Adrenal gland (tissue), 12 donors: ENCODE data around the gene RCN2. TPM values are rescaled to one million over a fixed set of nuclear protein-coding genes. Genes with fewer than 3 reads are reported as not detected.

Experiments
- DNase-seq, 7 donors: peaks; one replicate each; pipeline ENCODE4 v3.0.0-alpha.2; 2019 to 2020
- H3K27ac ChIP-seq, 5 donors: fragments of 200-600 bp; sonication (generic) in 4 of 5; 1 replicate in 3 of 5; 2 replicates in 2 of 5; pipeline versions ENCODE4 v1.5.1 to v1.8.0; 2016 to 2020; ENCODE audit warnings: mild to moderate bottlenecking in 1 of 5
- H3K27me3 ChIP-seq: fragments of 200-600 bp; 2 replicates; pipeline ENCODE4 v1.8.0; 2021
- H3K36me3 ChIP-seq, 2 donors: fragments of 200-600 bp; replicated peaks in 1 of 2; 1 replicate in 1 of 2; 2 replicates in 1 of 2; pipeline versions ENCODE4 v1.5.1 to v1.8.0; 2018 to 2022
- H3K4me1 ChIP-seq, 2 donors: fragments of 200-600 bp; replicated peaks in 1 of 2; 1 replicate in 1 of 2; 2 replicates in 1 of 2; pipeline versions ENCODE4 v1.5.1 to v1.8.0; 2018 to 2021
- H3K4me3 ChIP-seq, 4 donors: fragments of 200-600 bp; sonication (generic) in 3 of 4; one replicate each; pipeline ENCODE4 v1.5.1; 2016 to 2018
- H3K9me3 ChIP-seq, 3 donors: fragments of 200-600 bp; sonication (generic) in 1 of 3; replicated peaks in 1 of 3; 1 replicate in 2 of 3; 2 replicates in 1 of 3; pipeline versions ENCODE4 v1.5.1 to v1.8.0; 2016 to 2021
- CTCF ChIP-seq, 6 experiments: fragments of 450-650 bp in 4 of 6; fragments of 200-600 bp in 2 of 6; sonication (generic) in 1 of 6; IDR thresholded peaks; 1 replicate in 5 of 6; 2 replicates in 1 of 6; pipeline versions ENCODE4 v1.5.1 to v1.8.0; 2016 to 2021; ENCODE audit warnings: antibody characterized with exemption in 6 of 6, mild to moderate bottlenecking in 2 of 6, moderate library complexity in 1 of 6
- POLR2A ChIP-seq, 2 donors: fragments of 450-650 bp; IDR thresholded peaks; one replicate each; pipeline ENCODE4 v1.6.1; 2017; ENCODE audit warnings: antibody characterized with exemption in 2 of 2, mild to moderate bottlenecking in 2 of 2, moderate library complexity in 1 of 2
- WGBS, 4 donors: extraction: QIAGEN DNeasy Blood & Tissue Kit in 2 of 4; methylation state at CpG; one replicate each; pipeline versions ENCODE4 v1.1.5 to v1.1.7; 2013 to 2017; 5-methylcytosine and 5-hydroxymethylcytosine counted together
- intact Hi-C, 2 donors: fragments of 100-400 bp; cut with DNase I; formaldehyde crosslinking; loops; one replicate each; pipeline versions ENCODE4 v1.14.1 to v1.15.0; 2022 to 2023
- polyA plus RNA-seq, 3 donors: library from polyadenylated mRNA; stranded (reverse); fragments of 200-250 nt in 2 of 3; fragments of 350-450 nt in 1 of 3; fragmentation: Illumina TruSeq in 1 of 3; extraction: RNeasy Lipid Tissue Mini Kit (QIAGEN cat#74804) in 1 of 3; gene quantifications; one replicate each; pipeline ENCODE4 v1.2.3, GENCODE V29; 2013 to 2014
- total RNA-seq, 9 donors: library from RNA; depleted of rRNA in 4 of 9; stranded (reverse); fragments of >200 nt in 4 of 9; fragments of 120-200 nt in 1 of 9; fragmentation: NEBNext Ultra II Directional in 1 of 9; extraction: Animal tissue kit (Norgen Biotek cat#: 25700) in 1 of 9; gene quantifications; one replicate each; pipeline versions ENCODE4 v1.1.0 to v1.2.4, GENCODE V29; 2013 to 2023
- donor health status: healthy with polysubstance abuse.
- donor health status: Bipolar disorder and iron deficiency.
- donor health status: DM: yes; HTN: yes; CAD: no.
- donor health status: DM: no; HTN: no; CAD: no.
- donor health status: DM: no; HTN: no; CAD: no.
- donor health status: DM: yes; HTN: yes; CAD: no.

The RCN2 gene
- total and polyA plus RNA-seq, 12 donors, result 9.7 to 58.6 (median 30.5) TPM

GRCh38 chr15:76979996-76980520 lies 48.5 kb downstream of the RCN2 start:
- intact Hi-C loops, result loop anchor here in 1 of 2 donors (10.0 kb wide), 1 partner anchor 55 kb away; no protein-coding TSS in a partner anchor
- H3K4me1 ChIP-seq, result no peaks in the 10 kb centered on the region

DNA sequence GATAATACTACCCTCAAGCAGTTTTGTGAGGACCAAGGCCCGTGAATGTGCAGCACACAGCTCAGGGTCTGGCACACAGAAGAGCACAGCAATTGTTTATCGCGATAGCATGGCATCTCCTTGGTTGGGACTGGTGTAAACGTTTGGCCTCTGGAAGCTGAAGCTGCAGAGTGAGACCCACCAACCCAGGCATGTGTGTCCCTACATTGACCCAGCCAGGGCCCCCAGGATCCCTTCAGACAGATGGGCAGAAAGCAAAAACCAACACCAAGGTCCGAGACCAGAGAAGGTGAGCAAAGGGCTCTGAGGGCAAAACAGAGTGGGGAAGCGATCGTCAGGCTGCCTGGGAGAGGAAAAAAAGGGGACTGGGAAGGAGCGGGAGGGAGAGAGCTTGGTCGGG lies 50.8 kb downstream of the RCN2 start:
- intact Hi-C loops, result loop anchor here in 1 of 2 donors (10.0 kb wide), 1 partner anchor 52 kb away; no protein-coding TSS in a partner anchor

More at GRCh38 chr15:76979996-76980520, 48.5 kb downstream of the RCN2 start:
- TF ChIP-seq CTCF (IDR thresholded peaks at IDR 0.05) (no peak), POLR2A (IDR thresholded peaks at IDR 0.05) (no peak)
- 62 to 89% (median 80%) methylated on average over 4 to 7 of the region's 7 CpGs for WGBS, 4 donors
- H3K36me3 ChIP-seq, result no peaks in the 10 kb centered on the region
- peaks cover 3% of the 10 kb centered on the region for H3K27me3 ChIP-seq
- H3K9me3 ChIP-seq, result no peaks in the 10 kb centered on the region
- no peak overlapping the region for H3K27ac ChIP-seq
- DNase-seq, result no peak
- no peak overlapping the region for H3K4me3 ChIP-seq

GRCh38 chr15:76982756-76983155 lies 51.2 kb downstream of the RCN2 start:
- Histone ChIP-seq H3K27me3 (peaks cover 3% of the 10 kb centered on the region), H3K36me3 (no peaks in the 10 kb centered on the region), H3K4me3 (no peak overlapping the region), H3K27ac (no peak overlapping the region), H3K4me1 (no peaks in the 10 kb centered on the region), H3K9me3 (no peaks in the 10 kb centered on the region)
- intact Hi-C loops, result loop anchor here in 1 of 2 donors (10.0 kb wide), 1 partner anchor 52 kb away; no protein-coding TSS in a partner anchor
- DNase-seq, result peak in 1 of 7 donors; percentile 30
- no peak for TF ChIP-seq CTCF (IDR thresholded peaks at IDR 0.05)
- no peak for TF ChIP-seq POLR2A (IDR thresholded peaks at IDR 0.05)
- WGBS, 4 donors, result 67 to 77% (median 72%) methylated on average over 6 of the region's 6 CpGs

More for the DNA sequence above, 50.8 kb downstream of the RCN2 start:
- Histone ChIP-seq H3K27ac (no peak overlapping the region), H3K36me3 (no peaks in the 10 kb centered on the region), H3K27me3 (peaks cover 3% of the 10 kb centered on the region), H3K4me3 (no peak overlapping the region), H3K9me3 (no peaks in the 10 kb centered on the region), H3K4me1 (no peaks in the 10 kb centered on the region)
- no peak for TF ChIP-seq CTCF (IDR thresholded peaks at IDR 0.05)
- no peak for TF ChIP-seq POLR2A (IDR thresholded peaks at IDR 0.05)
- no peak for DNase-seq
- 80 to 88% (median 84%) methylated on average over 5 to 9 of the region's 9 CpGs for WGBS, 4 donors

GRCh38 chr15:76983590-76984375 lies 52.2 kb downstream of the RCN2 start:
- H3K4me1 ChIP-seq, result no peaks in the 10 kb centered on the region
- no peaks in the 10 kb centered on the region for H3K36me3 ChIP-seq
- 69 to 78% (median 74%) methylated on average over 4 of the region's 4 CpGs for WGBS, 4 donors
- no peak overlapping the region for H3K4me3 ChIP-seq
- peak overlapping the region in 2 of 5 donors; percentile 24 to 67 for H3K27ac ChIP-seq
- no peaks in the 10 kb centered on the region for H3K9me3 ChIP-seq
- DNase-seq, result peak in 1 of 7 donors; percentile 46
- H3K27me3 ChIP-seq, result peaks cover 3% of the 10 kb centered on the region
- no peak for TF ChIP-seq CTCF (IDR thresholded peaks at IDR 0.05)
- TF ChIP-seq POLR2A (IDR thresholded peaks at IDR 0.05), result no peak
- intact Hi-C loops, result loop anchor here in 1 of 2 donors (10.0 kb wide), 1 partner anchor 51 kb away; no protein-coding TSS in a partner anchor
